PFSK-1 (cell line): ENCODE measurements around the gene PLS1.

Experiments used
- POLR2AphosphoS5 ChIP-seq: IDR thresholded peaks from 2 replicates; pipeline ENCODE4 v1.6.1; 2012; ENCODE audit warnings: low read depth, mild to moderate bottlenecking, control low read depth, low read length, moderate library complexity
- REST ChIP-seq, 2 experiments: IDR thresholded peaks; 2 replicates each; pipeline versions ENCODE4 v1.6.1 to v1.8.0; 2011 to 2012; ENCODE audit warnings: low read depth in 2 of 2, low read length in 2 of 2, control low read depth in 1 of 2, inconsistent platforms in 1 of 2, mild to moderate bottlenecking in 1 of 2, moderate library complexity in 1 of 2; ENCODE audit not compliant: insufficient read depth in 1 of 2
- SIN3A ChIP-seq: IDR thresholded peaks from 2 replicates; pipeline ENCODE4 v1.6.1; 2012; ENCODE audit warnings: mild to moderate bottlenecking, low read length, moderate library complexity, borderline replicate concordance; ENCODE audit not compliant: insufficient read depth

- no peak for TF ChIP-seq POLR2AphosphoS5
- TF ChIP-seq SIN3A: no peak
- no peak for TF ChIP-seq REST (IDR thresholded peaks at IDR 0.05; ENCODE audit: insufficient read depth in 1 of 2, low read depth in 2 of 2, low read length in 2 of 2)
Measured at GRCh38 chr3:142576792-142577191, 19.4 kb upstream of the PLS1 start.
